GM06990 (cell line): ENCODE measurements around the gene PXDC1.
"Not testable (repeated sequence)": the region's sequence is repeated elsewhere in the genome, so short reads cannot be mapped to it uniquely, and the experiment has no call there.

Experiments used
- DNase-seq: peaks from one replicate; pipeline ENCODE4 v3.0.0-alpha.2; 2011; ENCODE audit not compliant: insufficient read length; ENCODE audit errors: extremely low read depth
- H3K27me3 ChIP-seq: replicated peaks from 2 replicates; pipeline ENCODE4 v1.6.0; 2011; ENCODE audit warnings: low read length; ENCODE audit not compliant: control insufficient read depth, insufficient read depth
- H3K36me3 ChIP-seq: 2 replicates; pipeline ENCODE4 v1.5.1; 2011; ENCODE audit warnings: low read length; ENCODE audit not compliant: control insufficient read depth, insufficient read depth
- H3K4me3 ChIP-seq: replicated peaks from 2 replicates; pipeline ENCODE4 v1.5.1; 2011; ENCODE audit warnings: low read depth, mild to moderate bottlenecking, control low read depth, low read length
- TF ChIP-seq, protein P1 (sequence below): IDR thresholded peaks from 2 replicates; pipeline ENCODE4 v1.5.1; 2011; ENCODE audit warnings: low read length, control low read depth, mild to moderate bottlenecking, inconsistent platforms; ENCODE audit not compliant: insufficient read depth, poor library complexity, severe bottlenecking

PXDC1 gene

DNA sequence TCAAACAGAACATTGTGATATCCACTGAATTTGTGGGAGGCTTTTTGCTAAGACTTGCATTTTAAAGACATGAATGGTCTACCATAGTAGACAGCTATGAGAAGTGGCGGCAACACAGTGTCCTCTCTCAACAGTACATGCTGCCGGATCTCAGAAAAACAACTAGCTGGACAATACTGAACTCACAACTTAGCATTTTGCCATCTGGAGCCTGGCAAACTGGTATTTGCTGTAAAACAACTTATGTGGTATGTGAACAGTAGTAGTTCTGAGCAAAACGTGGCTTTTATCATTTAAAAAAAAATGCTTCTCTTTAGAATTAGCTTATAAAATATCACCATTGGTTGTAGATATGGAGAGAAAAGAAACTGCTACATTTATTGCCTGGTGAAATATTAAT, 3.3 kb upstream of the PXDC1 start:
- Histone ChIP-seq H3K36me3 (no peaks in the 10 kb centered on the region), H3K27me3 (no peaks in the 10 kb centered on the region), H3K4me3 (no peak overlapping the region)
- no peak for DNase-seq
- TF ChIP-seq, protein P1, sequence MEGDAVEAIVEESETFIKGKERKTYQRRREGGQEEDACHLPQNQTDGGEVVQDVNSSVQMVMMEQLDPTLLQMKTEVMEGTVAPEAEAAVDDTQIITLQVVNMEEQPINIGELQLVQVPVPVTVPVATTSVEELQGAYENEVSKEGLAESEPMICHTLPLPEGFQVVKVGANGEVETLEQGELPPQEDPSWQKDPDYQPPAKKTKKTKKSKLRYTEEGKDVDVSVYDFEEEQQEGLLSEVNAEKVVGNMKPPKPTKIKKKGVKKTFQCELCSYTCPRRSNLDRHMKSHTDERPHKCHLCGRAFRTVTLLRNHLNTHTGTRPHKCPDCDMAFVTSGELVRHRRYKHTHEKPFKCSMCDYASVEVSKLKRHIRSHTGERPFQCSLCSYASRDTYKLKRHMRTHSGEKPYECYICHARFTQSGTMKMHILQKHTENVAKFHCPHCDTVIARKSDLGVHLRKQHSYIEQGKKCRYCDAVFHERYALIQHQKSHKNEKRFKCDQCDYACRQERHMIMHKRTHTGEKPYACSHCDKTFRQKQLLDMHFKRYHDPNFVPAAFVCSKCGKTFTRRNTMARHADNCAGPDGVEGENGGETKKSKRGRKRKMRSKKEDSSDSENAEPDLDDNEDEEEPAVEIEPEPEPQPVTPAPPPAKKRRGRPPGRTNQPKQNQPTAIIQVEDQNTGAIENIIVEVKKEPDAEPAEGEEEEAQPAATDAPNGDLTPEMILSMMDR = no peak

DNA sequence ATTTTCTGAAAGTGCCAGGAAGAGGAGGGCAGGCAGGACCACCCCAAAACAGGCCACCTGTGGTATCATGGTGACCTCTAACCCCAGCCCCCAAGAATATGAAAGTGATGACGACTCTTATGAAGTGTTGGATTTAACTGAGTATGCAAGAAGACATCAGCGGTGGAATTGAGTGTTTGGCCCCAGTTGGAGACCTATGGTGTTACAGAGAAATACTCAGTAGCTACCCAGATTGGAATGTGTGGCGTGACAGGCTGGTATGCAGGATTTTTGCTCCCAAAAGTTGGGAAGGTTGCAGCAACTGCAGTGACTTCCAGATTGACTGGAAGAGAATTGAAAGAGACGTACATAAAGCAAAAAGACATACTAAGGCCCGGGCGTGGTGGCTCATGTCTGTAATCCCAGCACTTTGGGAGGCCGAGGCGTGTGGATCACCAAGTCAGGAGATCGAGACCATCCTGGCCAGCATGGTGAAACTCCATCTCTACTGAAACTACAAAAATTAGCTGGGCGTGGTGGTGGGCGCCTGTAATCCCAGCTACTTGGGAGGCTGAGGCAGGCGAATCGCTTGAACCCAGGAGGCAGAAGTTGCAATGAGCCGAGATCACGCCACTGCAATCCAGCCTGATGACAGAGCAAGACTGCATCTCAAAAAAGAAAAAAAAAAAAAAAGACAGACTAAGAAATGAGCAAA, 2.7 kb upstream of the PXDC1 start:
- not testable (repeated sequence) for H3K4me3 ChIP-seq, DNase-seq, H3K27me3 ChIP-seq, H3K36me3 ChIP-seq

DNA sequence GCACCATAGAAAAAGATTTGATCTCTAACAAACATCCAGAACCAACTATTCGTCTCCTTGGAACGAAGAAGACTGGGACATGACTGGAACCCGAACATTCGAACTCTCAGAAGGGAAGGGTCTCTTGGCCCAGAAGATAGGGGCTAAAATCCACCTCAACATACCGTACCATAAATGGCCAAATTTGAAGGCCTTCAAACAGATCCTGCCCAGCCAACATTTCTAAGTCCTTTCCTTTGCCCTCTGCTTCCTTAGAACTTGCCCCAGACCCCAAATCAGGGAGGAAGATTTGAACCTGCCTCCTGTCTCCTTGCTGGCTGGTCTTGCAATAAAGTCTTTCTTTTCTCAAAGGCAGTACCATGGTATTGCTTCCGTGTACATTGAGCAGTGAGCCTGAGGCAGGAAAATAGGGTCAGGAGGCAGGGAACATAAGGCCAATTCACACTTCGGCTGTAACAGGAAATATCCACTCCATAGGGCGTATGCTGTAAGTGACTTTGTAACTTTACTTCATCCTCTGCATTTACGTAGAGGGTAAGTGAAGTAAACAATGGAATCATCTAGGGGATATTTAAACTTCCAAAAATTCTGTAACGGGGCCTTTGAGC, 1.8 kb upstream of the PXDC1 start:
- Histone ChIP-seq H3K36me3 (no peaks in the 10 kb centered on the region), H3K27me3 (no peaks in the 10 kb centered on the region)

DNA sequence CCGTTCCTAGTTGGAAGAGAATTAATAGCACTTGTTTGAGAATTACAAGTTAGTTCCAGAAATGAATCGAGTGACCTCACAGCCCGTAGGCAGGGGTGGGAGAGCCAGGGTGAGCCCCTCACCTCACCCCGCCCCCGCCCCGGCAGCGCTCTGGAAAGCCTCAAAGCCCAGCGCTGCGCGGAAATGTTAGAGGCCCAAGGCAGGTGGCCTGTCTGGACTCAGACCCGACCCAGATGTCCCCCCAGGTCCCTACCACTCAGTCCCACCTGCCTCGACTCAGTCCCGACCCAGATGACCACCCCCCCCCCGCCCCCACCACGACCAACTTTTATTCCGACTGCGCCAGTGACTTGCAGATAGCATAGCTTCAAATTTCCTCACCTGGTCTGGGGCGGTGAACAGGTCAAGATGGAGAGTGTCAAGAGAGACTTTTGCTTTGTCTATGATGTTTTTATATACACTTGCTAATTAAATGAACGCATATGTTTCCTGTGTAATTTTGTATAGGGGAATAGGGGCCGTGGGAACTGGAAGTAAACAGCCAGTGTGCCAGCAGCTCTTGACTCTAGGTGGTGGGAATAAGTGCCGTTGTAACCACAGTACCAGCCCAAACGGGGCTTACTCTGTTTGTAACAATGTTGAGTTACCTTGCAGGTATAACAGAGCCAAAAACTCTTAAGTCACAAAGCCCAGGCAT, 1.2 kb upstream of the PXDC1 start:
- H3K36me3 ChIP-seq = no peaks in the 10 kb centered on the region
- TF ChIP-seq, protein P1 = no peak
- peak overlapping the region; percentile 58 for H3K4me3 ChIP-seq
- DNase-seq = no peak
- H3K27me3 ChIP-seq = no peaks in the 10 kb centered on the region

More for the DNA sequence above, 1.8 kb upstream of the PXDC1 start:
- DNase-seq = no peak
- H3K4me3 ChIP-seq = no peak overlapping the region
- TF ChIP-seq, protein P1 = no peak

DNA sequence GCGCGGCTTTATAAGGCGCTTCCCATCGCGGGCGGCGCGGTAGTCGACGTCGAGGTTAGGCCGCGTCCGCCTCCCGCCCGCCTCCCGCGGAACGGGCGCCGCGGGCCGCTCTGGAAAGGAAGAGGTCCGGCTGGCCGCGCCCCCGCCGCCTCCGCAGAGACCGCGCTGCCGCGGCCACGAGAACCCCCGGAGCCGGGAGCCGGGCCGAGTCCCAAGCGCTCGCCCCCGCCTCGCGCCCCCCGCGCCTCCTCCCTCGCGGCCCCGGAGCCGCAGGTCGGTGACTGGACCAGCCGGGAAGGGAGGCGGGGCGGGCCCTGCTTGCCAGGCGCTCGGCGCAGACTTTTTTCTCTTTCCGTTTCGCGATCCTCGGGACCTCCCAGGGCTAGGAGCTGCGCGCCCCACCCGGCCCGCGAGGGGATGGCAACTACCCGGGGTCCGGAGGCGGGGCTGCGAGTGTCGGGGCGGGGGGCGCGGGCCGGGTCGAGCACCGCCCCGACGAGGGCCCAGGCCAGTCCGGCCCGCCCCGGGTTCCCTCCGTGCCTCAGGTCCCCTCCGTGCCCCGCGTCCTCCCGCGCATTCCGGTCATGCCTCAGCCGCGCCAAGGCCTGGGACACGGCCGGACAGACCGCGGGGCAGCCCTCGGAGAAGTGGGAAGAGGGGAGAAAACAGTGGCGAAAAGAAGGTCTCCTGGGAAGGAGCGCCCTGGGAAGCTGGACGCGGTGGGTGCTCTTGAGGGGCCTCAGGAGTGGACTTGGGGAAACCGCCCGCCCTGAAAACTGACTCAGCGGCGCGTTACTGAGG, 417 bp upstream of the PXDC1 start:
- TF ChIP-seq, protein P1 = peak; percentile 38
- Histone ChIP-seq H3K4me3 (peak overlapping the region; percentile 58), H3K27me3 (no peaks in the 10 kb centered on the region), H3K36me3 (no peaks in the 10 kb centered on the region)
- peak; percentile 58 for DNase-seq
